K562 (cell line): ENCODE results near the gene C22orf39. TPM values are rescaled to one million over a fixed set of nuclear protein-coding genes. Genes with fewer than 3 reads are reported as not detected.

Experiments
- BHLHE40 ChIP-seq: IDR thresholded peaks from 2 replicates; pipeline ENCODE4 v1.6.1; 2011; ENCODE audit warnings: low read length, improper control_type of control experiment
- BRF1 ChIP-seq: IDR thresholded peaks from 3 replicates; pipeline ENCODE4 v1.6.1; 2011; ENCODE audit warnings: borderline replicate concordance, mild to moderate bottlenecking; ENCODE audit not compliant: insufficient read length; ENCODE audit errors: extremely low read depth
- CCAR2 ChIP-seq: fragments of 200-400 bp; formaldehyde crosslinking; IDR thresholded peaks from 2 replicates; pipeline ENCODE4 v1.6.1; 2017; ENCODE audit warnings: mild to moderate bottlenecking, low read depth, low read length
- CEBPB ChIP-seq: fragments of 450-650 bp; IDR thresholded peaks from 2 replicates; pipeline ENCODE4 v1.6.1; 2016; ENCODE audit warnings: missing genetic modification characterization, missing compliant biosample characterization
- CEBPG ChIP-seq, 3 experiments: fragments of 200-800 bp in 1 of 3; sonication (Bioruptor generic) in 1 of 3; sonication (generic) in 1 of 3; formaldehyde crosslinking in 1 of 3; IDR thresholded peaks in 2 of 3; conservative IDR thresholded peaks in 1 of 3; 2 replicates each; pipeline versions ENCODE4 v1.6.1 to v1.8.0; 2016 to 2022; ENCODE audit warnings: missing compliant biosample characterization in 2 of 3, missing genetic modification characterization in 2 of 3, mild to moderate bottlenecking in 1 of 3, missing genetic modification reagents in 1 of 3
- CREBBP ChIP-seq: IDR thresholded peaks from one replicate; pipeline ENCODE4 v1.6.1; 2012; ENCODE audit warnings: low read depth, mild to moderate bottlenecking, control low read depth, inconsistent platforms, low read length
- E2F3 ChIP-seq: fragments of 250-450 bp; sonication (Bioruptor Pico); IDR thresholded peaks from 2 replicates; pipeline ENCODE4 v1.4.0; 2020; ENCODE audit warnings: mild to moderate bottlenecking
- EWSR1 ChIP-seq: fragments of 450-650 bp; IDR thresholded peaks from 2 replicates; pipeline ENCODE4 v1.6.1; 2018; ENCODE audit warnings: borderline replicate concordance, mild to moderate bottlenecking, low read depth, moderate library complexity; ENCODE audit not compliant: partially characterized antibody
- JUND ChIP-seq, 2 experiments: IDR thresholded peaks; 2 replicates in 1 of 2; 3 replicates in 1 of 2; pipeline ENCODE4 v1.6.1; 2011; ENCODE audit warnings: borderline replicate concordance in 2 of 2, low read depth in 2 of 2, low read length in 2 of 2, improper control_type of control experiment in 1 of 2, missing biosample characterization in 1 of 2, missing genetic modification characterization in 1 of 2, missing genetic modification reagents in 1 of 2
- KLF16 ChIP-seq: IDR thresholded peaks from 2 replicates; pipeline ENCODE4 v1.6.1; 2016; ENCODE audit warnings: antibody characterized with exemption
- NBN ChIP-seq: fragments of 450-650 bp; IDR thresholded peaks from 2 replicates; pipeline ENCODE4 v1.6.1; 2016; ENCODE audit warnings: low read depth, mild to moderate bottlenecking
- PHF21A ChIP-seq: fragments of 450-650 bp; IDR thresholded peaks from 2 replicates; pipeline ENCODE4 v1.6.1; 2017; ENCODE audit warnings: low read depth, borderline replicate concordance
- PRPF4 ChIP-seq: fragments of 200-400 bp; formaldehyde crosslinking; IDR thresholded peaks from one replicate; pipeline ENCODE4 v1.6.1; 2017; ENCODE audit warnings: low read length, low read depth, mild to moderate bottlenecking; ENCODE audit not compliant: insufficient read depth, poor library complexity, severe bottlenecking
- RFX1 ChIP-seq: fragments of 450-650 bp; IDR thresholded peaks from 2 replicates; pipeline ENCODE4 v1.6.1; 2016; ENCODE audit warnings: mild to moderate bottlenecking, moderate library complexity
- SMAD1 ChIP-seq: fragments of 150-350 bp; IDR thresholded peaks from 2 replicates; pipeline ENCODE4 v1.6.1; 2014; ENCODE audit warnings: low read length, low read depth; ENCODE audit not compliant: partially characterized antibody
- TBP ChIP-seq: optimal IDR thresholded peaks from 2 replicates; pipeline ENCODE3; 2011; ENCODE audit warnings: low read depth, low read length, improper control_type of control experiment
- TFE3 ChIP-seq: fragments of 450-650 bp; formaldehyde crosslinking; IDR thresholded peaks from 2 replicates; pipeline ENCODE4 v1.4.0; 2020; ENCODE audit warnings: mild to moderate bottlenecking, mixed read lengths
- THRAP3 ChIP-seq: fragments of 450-650 bp; IDR thresholded peaks from 2 replicates; pipeline ENCODE4 v1.6.1; 2016; ENCODE audit warnings: mild to moderate bottlenecking, inconsistent platforms, borderline replicate concordance
- ZBTB26 ChIP-seq: fragments of 450-650 bp; formaldehyde crosslinking; IDR thresholded peaks from 2 replicates; pipeline ENCODE4 v1.4.0; 2022; ENCODE audit warnings: missing genetic modification characterization
- ZBTB9 ChIP-seq: fragments of 450-650 bp; formaldehyde crosslinking; IDR thresholded peaks from 2 replicates; pipeline ENCODE4 v1.4.0; 2020; ENCODE audit warnings: mild to moderate bottlenecking, moderate library complexity
- ZNF146 ChIP-seq: IDR thresholded peaks from one replicate; pipeline ENCODE4 v1.6.1; 2018; ENCODE audit warnings: missing compliant biosample characterization; ENCODE audit not compliant: unreplicated experiment
- ZNF316 ChIP-seq: fragments of 450-650 bp; IDR thresholded peaks from 2 replicates; pipeline ENCODE4 v1.6.1; 2016
- ZNF384 ChIP-seq: IDR thresholded peaks from 2 replicates; pipeline ENCODE4 v1.6.1; 2012; ENCODE audit warnings: low read depth, low read length, improper control_type of control experiment
- polyA plus RNA-seq, 8 experiments: library from polyadenylated mRNA; depleted of rRNA in 4 of 8; stranded (reverse) in 5 of 8; unstranded in 3 of 8; fragments of >200 nt; fragmentation: Nextera tagmentation in 2 of 8; fragmentation: Illumina TruSeq in 1 of 8; extraction: Ambion mirVana in 2 of 8; extraction: Trizol in 1 of 8; gene quantifications; 2 replicates each; pipeline versions ENCODE4 v1.2.1 to v1.2.3, GENCODE V29; 2011 to 2014; ENCODE audit warnings: inconsistent platforms in 1 of 8, missing spikeins in 1 of 8
- total RNA-seq, 7 experiments: library from RNA; depleted of rRNA in 6 of 7; stranded (reverse); fragments of >200 nt in 6 of 7; fragmentation: Illumina TruSeq in 2 of 7; extraction: Trizol in 2 of 7; gene quantifications; 2 replicates each; pipeline versions ENCODE4 v1.2.1 to v1.2.3, GENCODE V29; 2011 to 2021; ENCODE audit warnings: low replicate concordance in 1 of 7

C22orf39 gene
- total and polyA plus RNA-seq, 9 of the 15 experiments (the other 6 are each of a cell fraction or from before 2014, with no cell fraction given), result 20.4 to 139 (median 66.8) TPM

- TF ChIP-seq CREBBP (no peak), TBP (no peak), BHLHE40 (peak; percentile 52; the same call in 1 of the 2 replicates), THRAP3 (no peak), KLF16 (no peak), SMAD1 (peak; percentile 15), ZBTB9 (no peak), E2F3 (CRISPR knock-in tag) (peak; percentile 81; the same call in 1 of the 2 replicates), BRF1 (no peak), RFX1 (no peak), PRPF4 (no peak), EWSR1 (no peak), JUND (IDR thresholded peaks at IDR 0.05; ENCODE audit: borderline replicate concordance, low read depth, low read length) (peak; percentile 80), JUND (tag; IDR thresholded peaks at IDR 0.05; ENCODE audit: borderline replicate concordance, low read depth, low read length) (no peak), CEBPG (CRISPR knock-in tag; IDR thresholded peaks at IDR 0.05) (no peak), CEBPG (tag; conservative IDR thresholded peaks at IDR 0.05 in 1 of 2, IDR thresholded peaks at IDR 0.05 in 1 of 2) (peak in 1 of 2 experiments; percentile 60; a peak in 1 of 4 replicates), TFE3 (CRISPR knock-in tag) (no peak), CEBPB (tag) (peak; percentile 84), ZNF316 (no peak), CCAR2 (no peak), ZNF146 (CRISPR knock-in tag) (no peak), ZBTB26 (CRISPR knock-in tag) (peak; percentile 9; the same call in 1 of the 2 replicates), NBN (no peak), PHF21A (no peak), ZNF384 (peak; percentile 83)
These were observed 17.3 kb downstream of the C22orf39 start (continued) for GRCh38 chr22:19429950-19430889.
